Neural cell (in vitro differentiated cells): ENCODE data around the gene NOMO2.
A peak's percentile ranks its signal among the peaks of the same experiment; 100 is the strongest.
"Not testable (repeated sequence)": the region's sequence is repeated elsewhere in the genome, so short reads cannot be mapped to it uniquely, and the experiment has no call there.

Experiments
- CTCF ChIP-seq: fragments of 450-650 bp; IDR thresholded peaks from 2 replicates; pipeline ENCODE4 v1.5.1; 2014; ENCODE audit warnings: antibody characterized with exemption, mild to moderate bottlenecking, moderate library complexity; ENCODE audit not compliant: poor library complexity, severe bottlenecking
- EP300 ChIP-seq: fragments of 450-650 bp; conservative IDR thresholded peaks from 2 replicates; pipeline ENCODE4 v1.6.1; 2014; ENCODE audit warnings: antibody characterized with exemption, mild to moderate bottlenecking, moderate library complexity; ENCODE audit not compliant: poor library complexity, severe bottlenecking
- EZH2 ChIP-seq: fragments of 200-600, 300-800 bp; shearing (Covaris generic), sonication (generic); IDR thresholded peaks from 2 replicates; pipeline ENCODE4 v1.6.1; 2014; ENCODE audit warnings: antibody characterized with exemption, low read length, borderline replicate concordance, mild to moderate bottlenecking; ENCODE audit not compliant: insufficient read depth, poor library complexity, severe bottlenecking
- SMC3 ChIP-seq: fragments of 450-650 bp; conservative IDR thresholded peaks from 2 replicates; pipeline ENCODE4 v1.6.1; 2014; ENCODE audit warnings: antibody characterized with exemption, mild to moderate bottlenecking, moderate library complexity; ENCODE audit not compliant: poor library complexity
- TAF1 ChIP-seq: IDR thresholded peaks from 2 replicates; pipeline ENCODE4 v1.6.1; 2012; ENCODE audit warnings: low read depth

- peak; percentile 46 for TF ChIP-seq CTCF
- not testable (repeated sequence) for TF ChIP-seq EP300, TAF1, EZH2
- peak; percentile 41 for TF ChIP-seq SMC3
Observed at GRCh38 chr16:18537004-18537403, 24.9 kb downstream of the NOMO2 start.
